ENCODE data around the gene MKX. TPM values are rescaled to one million over a fixed set of nuclear protein-coding genes. Genes with fewer than 3 reads are reported as not detected.

Gene MKX
- total RNA-seq, 1 experiment from 2014 or later = not detected

DNA sequence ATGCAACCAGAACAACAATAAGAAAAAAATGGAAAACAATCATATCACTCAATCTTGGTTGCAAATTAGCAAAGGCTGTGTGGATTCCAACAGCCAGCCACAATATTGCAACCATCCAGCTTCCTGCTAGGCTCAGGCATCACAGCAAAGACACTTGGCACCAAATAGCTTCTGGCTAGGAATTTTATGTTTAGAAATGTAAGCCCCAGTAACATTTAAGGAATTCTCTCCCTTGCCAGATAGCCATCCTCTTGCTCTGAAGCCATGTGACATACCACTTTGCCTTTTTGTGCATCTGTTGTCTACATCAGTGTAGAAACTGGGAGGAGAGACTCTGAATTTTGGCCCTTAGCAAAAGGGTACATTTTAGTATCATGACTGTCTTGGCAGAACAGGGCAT is 22.2 kb downstream of the MKX start:
- Histone ChIP-seq H3K36me3 (ENCODE audit: control insufficient read depth, insufficient read depth, low read length) (no peaks in the 10 kb centered on the region; the same call in 1 of the 2 replicates), H3K4me3 (ENCODE audit: low read depth in 2 of 2, low read length in 2 of 2) (no peak overlapping the region), H3K4me1 (ENCODE audit: control insufficient read depth, insufficient read depth, low read length) (no peaks in the 10 kb centered on the region), H3K27me3 (ENCODE audit: control insufficient read depth, insufficient read depth, low read length) (no peaks in the 10 kb centered on the region), H3K9me3 (ENCODE audit: control insufficient read depth, insufficient read depth, low read depth, low read length) (no peaks in the 10 kb centered on the region), H3K27ac (ENCODE audit: low read length) (no peak overlapping the region)
- CTCF ChIA-PET = no interaction called here
- in situ Hi-C loops (cut with HindIII; ENCODE audit: low pct_unique_long_range_greater_than_20kb, low sequenced_read_pairs) (no loop called here), intact Hi-C loops (cut with micrococcal nuclease; ENCODE audit: unreplicated experiment) (no loop called here)
- DNase-seq (ENCODE audit: low read depth, low spot score) = no peak
- no peak for ATAC-seq
- no TSS peak for BruUV-seq (replicated peaks)
- no peak for TF ChIP-seq POLR2AphosphoS5 (IDR thresholded peaks at IDR 0.05; ENCODE audit: low read depth, low read length)
- no peak for TF ChIP-seq SIN3A (IDR thresholded peaks at IDR 0.05; ENCODE audit: borderline replicate concordance, insufficient read depth, low read depth, low read length)
- TF ChIP-seq, protein P1, sequence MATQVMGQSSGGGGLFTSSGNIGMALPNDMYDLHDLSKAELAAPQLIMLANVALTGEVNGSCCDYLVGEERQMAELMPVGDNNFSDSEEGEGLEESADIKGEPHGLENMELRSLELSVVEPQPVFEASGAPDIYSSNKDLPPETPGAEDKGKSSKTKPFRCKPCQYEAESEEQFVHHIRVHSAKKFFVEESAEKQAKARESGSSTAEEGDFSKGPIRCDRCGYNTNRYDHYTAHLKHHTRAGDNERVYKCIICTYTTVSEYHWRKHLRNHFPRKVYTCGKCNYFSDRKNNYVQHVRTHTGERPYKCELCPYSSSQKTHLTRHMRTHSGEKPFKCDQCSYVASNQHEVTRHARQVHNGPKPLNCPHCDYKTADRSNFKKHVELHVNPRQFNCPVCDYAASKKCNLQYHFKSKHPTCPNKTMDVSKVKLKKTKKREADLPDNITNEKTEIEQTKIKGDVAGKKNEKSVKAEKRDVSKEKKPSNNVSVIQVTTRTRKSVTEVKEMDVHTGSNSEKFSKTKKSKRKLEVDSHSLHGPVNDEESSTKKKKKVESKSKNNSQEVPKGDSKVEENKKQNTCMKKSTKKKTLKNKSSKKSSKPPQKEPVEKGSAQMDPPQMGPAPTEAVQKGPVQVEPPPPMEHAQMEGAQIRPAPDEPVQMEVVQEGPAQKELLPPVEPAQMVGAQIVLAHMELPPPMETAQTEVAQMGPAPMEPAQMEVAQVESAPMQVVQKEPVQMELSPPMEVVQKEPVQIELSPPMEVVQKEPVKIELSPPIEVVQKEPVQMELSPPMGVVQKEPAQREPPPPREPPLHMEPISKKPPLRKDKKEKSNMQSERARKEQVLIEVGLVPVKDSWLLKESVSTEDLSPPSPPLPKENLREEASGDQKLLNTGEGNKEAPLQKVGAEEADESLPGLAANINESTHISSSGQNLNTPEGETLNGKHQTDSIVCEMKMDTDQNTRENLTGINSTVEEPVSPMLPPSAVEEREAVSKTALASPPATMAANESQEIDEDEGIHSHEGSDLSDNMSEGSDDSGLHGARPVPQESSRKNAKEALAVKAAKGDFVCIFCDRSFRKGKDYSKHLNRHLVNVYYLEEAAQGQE (IDR thresholded peaks at IDR 0.05; ENCODE audit: insufficient read depth in 1 of 2, low read depth in 2 of 2, low read length in 1 of 2) = no peak
- TF ChIP-seq, protein P2, sequence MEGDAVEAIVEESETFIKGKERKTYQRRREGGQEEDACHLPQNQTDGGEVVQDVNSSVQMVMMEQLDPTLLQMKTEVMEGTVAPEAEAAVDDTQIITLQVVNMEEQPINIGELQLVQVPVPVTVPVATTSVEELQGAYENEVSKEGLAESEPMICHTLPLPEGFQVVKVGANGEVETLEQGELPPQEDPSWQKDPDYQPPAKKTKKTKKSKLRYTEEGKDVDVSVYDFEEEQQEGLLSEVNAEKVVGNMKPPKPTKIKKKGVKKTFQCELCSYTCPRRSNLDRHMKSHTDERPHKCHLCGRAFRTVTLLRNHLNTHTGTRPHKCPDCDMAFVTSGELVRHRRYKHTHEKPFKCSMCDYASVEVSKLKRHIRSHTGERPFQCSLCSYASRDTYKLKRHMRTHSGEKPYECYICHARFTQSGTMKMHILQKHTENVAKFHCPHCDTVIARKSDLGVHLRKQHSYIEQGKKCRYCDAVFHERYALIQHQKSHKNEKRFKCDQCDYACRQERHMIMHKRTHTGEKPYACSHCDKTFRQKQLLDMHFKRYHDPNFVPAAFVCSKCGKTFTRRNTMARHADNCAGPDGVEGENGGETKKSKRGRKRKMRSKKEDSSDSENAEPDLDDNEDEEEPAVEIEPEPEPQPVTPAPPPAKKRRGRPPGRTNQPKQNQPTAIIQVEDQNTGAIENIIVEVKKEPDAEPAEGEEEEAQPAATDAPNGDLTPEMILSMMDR (IDR thresholded peaks at IDR 0.05) = no peak
- TF ChIP-seq TCF7L2 (IDR thresholded peaks at IDR 0.05; ENCODE audit: low read depth, low read length) = no peak
- POLR2A ChIA-PET = no interaction called here

DNA sequence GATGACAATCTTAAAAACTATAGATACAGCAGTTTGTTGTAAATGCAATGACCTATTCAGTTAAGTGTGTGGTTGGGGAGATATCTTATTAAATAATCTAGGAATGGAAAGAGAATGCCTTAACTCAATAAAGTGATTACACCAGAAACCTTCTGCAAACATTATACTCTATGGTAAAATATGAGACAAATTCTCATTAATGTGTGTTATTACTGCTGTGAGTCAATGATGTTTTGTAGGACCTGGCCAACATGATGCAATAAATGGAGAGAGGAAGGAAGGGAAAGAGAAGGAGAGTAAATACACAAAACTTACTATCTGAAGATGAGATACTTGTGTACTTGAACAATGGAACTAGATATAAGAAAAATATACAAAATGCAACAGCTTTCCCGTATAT is 25.1 kb downstream of the MKX start:
- BruUV-seq (replicated peaks) = no TSS peak
- ATAC-seq (no peak), DNase-seq (ENCODE audit: low read depth, low spot score) (no peak)
- H3K4me3 ChIP-seq (ENCODE audit: low read depth in 2 of 2, low read length in 2 of 2) = no peak overlapping the region
- in situ Hi-C loops (cut with HindIII; ENCODE audit: low pct_unique_long_range_greater_than_20kb, low sequenced_read_pairs) = no loop called here
- H3K9me3 ChIP-seq (ENCODE audit: control insufficient read depth, insufficient read depth, low read depth, low read length) = no peaks in the 10 kb centered on the region
- intact Hi-C loops (cut with micrococcal nuclease; ENCODE audit: unreplicated experiment) = no loop called here
- no peaks in the 10 kb centered on the region for H3K36me3 ChIP-seq (ENCODE audit: control insufficient read depth, insufficient read depth, low read length)
- H3K4me1 ChIP-seq (ENCODE audit: control insufficient read depth, insufficient read depth, low read length) = no peaks in the 10 kb centered on the region
- ChIA-PET CTCF (no interaction called here), POLR2A (no interaction called here)
- no peak overlapping the region for H3K27ac ChIP-seq (ENCODE audit: low read length)
- H3K27me3 ChIP-seq (ENCODE audit: control insufficient read depth, insufficient read depth, low read length) = no peaks in the 10 kb centered on the region
- TF ChIP-seq TCF7L2 (IDR thresholded peaks at IDR 0.05; ENCODE audit: low read depth, low read length) (no peak), POLR2AphosphoS5 (IDR thresholded peaks at IDR 0.05; ENCODE audit: low read depth, low read length) (no peak), SIN3A (IDR thresholded peaks at IDR 0.05; ENCODE audit: borderline replicate concordance, insufficient read depth, low read depth, low read length) (no peak)
- TF ChIP-seq, protein P1 (IDR thresholded peaks at IDR 0.05; ENCODE audit: insufficient read depth in 1 of 2, low read depth in 2 of 2, low read length in 1 of 2) = no peak
- TF ChIP-seq, protein P2 (IDR thresholded peaks at IDR 0.05) = no peak

Measured in Panc1 (cell line).